HepG2 (cell line): ENCODE results near the gene HOXD8. TPM values are rescaled to one million over a fixed set of nuclear protein-coding genes. Genes with fewer than 3 reads are reported as not detected.

Experiments used
- ATAC-seq: fragments of 200-7000 bp; cut with Tn5 transposase; 3 replicates; pipeline ENCODE4 v1.9.1; 2020; ENCODE audit warnings: mild to moderate bottlenecking, moderate library complexity
- BruUV-seq: library from RNA; stranded (reverse); fragments of 400-500 nt; replicated peaks from 2 replicates; lab custom pipeline; 2021; lab: Mats Ljungman, UMichigan
- CTCF ChIA-PET: fragments of 300-600 bp; formaldehyde crosslinking; extraction: SDS; loops from one replicate; lab custom pipeline; 2021; ENCODE audit warnings: low total read pairs, inconsistent platforms, low intra/inter-chr PET ratio; lab: Yijun Ruan, JAX
- POLR2A ChIA-PET: fragments of 350-600 bp; sonication (Branson Sonifier 250); formaldehyde crosslinking; loops from one replicate; lab custom pipeline; 2020; ENCODE audit warnings: antibody characterized with exemption, inconsistent platforms; lab: Yijun Ruan, JAX
- DNase-seq: peaks from one replicate; pipeline ENCODE4 v3.0.0-alpha.2; 2015; ENCODE audit warnings: low spot score
- FAIRE-seq: peaks from 3 replicates; lab custom pipeline; 2011; peaks lifted over from hg19 to GRCh38; lab: Jason Lieb, UNC
- H2AFZ ChIP-seq: one replicate; pipeline ENCODE4 v1.6.1; 2011; ENCODE audit warnings: low read length, inconsistent platforms
- H3K27ac ChIP-seq: fragments of 300-600 bp; 3 replicates; pipeline ENCODE4 v1.8.0; 2011; ENCODE audit warnings: mixed run types, mild to moderate bottlenecking, mixed read lengths, low read length, inconsistent platforms; ENCODE audit not compliant: insufficient read depth; ENCODE audit errors: extremely low read length
- H3K27me3 ChIP-seq, 2 experiments: fragments of 200-600 bp in 1 of 2; 2 replicates in 1 of 2; 3 replicates in 1 of 2; pipeline versions ENCODE4 v1.6.0 to v1.8.0; 2011; ENCODE audit warnings: low read length in 2 of 2, mild to moderate bottlenecking in 2 of 2, moderate library complexity in 2 of 2, inconsistent platforms in 1 of 2; ENCODE audit not compliant: insufficient read depth in 2 of 2, control insufficient read depth in 1 of 2
- H3K36me3 ChIP-seq, 2 experiments: fragments of 200-600 bp in 1 of 2; replicated peaks in 1 of 2; 2 replicates in 1 of 2; 3 replicates in 1 of 2; pipeline versions ENCODE4 v1.5.1 to v1.8.0; 2011; ENCODE audit warnings: low read length in 2 of 2, inconsistent platforms in 1 of 2; ENCODE audit not compliant: insufficient read depth in 2 of 2, control insufficient read depth in 1 of 2
- H3K4me1 ChIP-seq: 2 replicates; pipeline ENCODE4 v1.5.1; 2012; ENCODE audit warnings: low read length, inconsistent platforms; ENCODE audit not compliant: insufficient read depth
- H3K4me2 ChIP-seq: 2 replicates; pipeline ENCODE4 v1.6.0; 2011; ENCODE audit warnings: low read depth, low read length, inconsistent platforms
- H3K4me3 ChIP-seq, 3 experiments: fragments of 200-600 bp in 1 of 3; sonication (generic), shearing (Covaris generic) in 1 of 3; replicated peaks in 1 of 3; 2 replicates each; pipeline ENCODE4 v1.5.1; 2011 to 2016; ENCODE audit warnings: low read length in 3 of 3, inconsistent platforms in 2 of 3, low read depth in 2 of 3, mild to moderate bottlenecking in 2 of 3, control low read depth in 1 of 3, mixed read lengths in 1 of 3; ENCODE audit not compliant: insufficient read depth in 1 of 3
- H3K79me2 ChIP-seq: one replicate; pipeline ENCODE4 v1.6.1; 2011; ENCODE audit warnings: low read length, inconsistent platforms; ENCODE audit not compliant: insufficient read depth
- H3K9ac ChIP-seq: 2 replicates; pipeline ENCODE4 v1.6.0; 2011; ENCODE audit warnings: mild to moderate bottlenecking, low read depth, low read length, inconsistent platforms; ENCODE audit not compliant: insufficient read depth
- H3K9me3 ChIP-seq: 2 replicates; pipeline ENCODE4 v1.5.1; 2012; ENCODE audit warnings: mild to moderate bottlenecking, low read length
- H4K20me1 ChIP-seq: 2 replicates; pipeline ENCODE4 v1.6.0; 2011; ENCODE audit warnings: inconsistent platforms, mild to moderate bottlenecking, low read length, moderate library complexity; ENCODE audit not compliant: insufficient read depth
- NFRKB ChIP-seq: fragments of 450-650 bp; IDR thresholded peaks from 2 replicates; pipeline ENCODE4 v1.6.1; 2017
- NRL ChIP-seq: sonication (generic); formaldehyde crosslinking; IDR thresholded peaks from 2 replicates; pipeline ENCODE4 v1.5.0; 2020; ENCODE audit warnings: missing genetic modification reagents, mild to moderate bottlenecking, moderate library complexity, borderline replicate concordance
- PAF1 ChIP-seq: IDR thresholded peaks from 2 replicates; pipeline ENCODE4 v1.6.1; 2016; ENCODE audit warnings: missing genetic modification reagents, missing compliant biosample characterization
- SALL1 ChIP-seq: sonication (generic); formaldehyde crosslinking; IDR thresholded peaks from 2 replicates; pipeline ENCODE4 v1.8.0; 2022; ENCODE audit warnings: mild to moderate bottlenecking, missing genetic modification reagents
- ZBTB25 ChIP-seq: IDR thresholded peaks from 2 replicates; pipeline ENCODE4 v1.6.1; 2018; ENCODE audit warnings: missing genetic modification reagents
- ZNF572 ChIP-seq: sonication (generic); formaldehyde crosslinking; IDR thresholded peaks from 2 replicates; pipeline ENCODE4 v1.5.1; 2020; ENCODE audit warnings: mild to moderate bottlenecking, missing genetic modification reagents
- ZNF687 ChIP-seq: sonication (generic); formaldehyde crosslinking; IDR thresholded peaks from 2 replicates; pipeline ENCODE4 v1.5.1; 2020; ENCODE audit warnings: mild to moderate bottlenecking, missing genetic modification reagents, moderate library complexity
- WGBS: methylation state at CpG from one replicate; pipeline ENCODE4 v1.1.6; 2017; ENCODE audit warnings: low lambda C conversion rate; 5-methylcytosine and 5-hydroxymethylcytosine counted together
- in situ Hi-C: cut with HindIII; loops from 2 replicates; pipeline ENCODE4 v1.10.0; 2017; ENCODE audit warnings: low pct_unique_long_range_greater_than_20kb; ENCODE audit not compliant: extremely low pct_ligation_motif_present
- intact Hi-C: fragments of 100-400 bp; cut with micrococcal nuclease; formaldehyde crosslinking; loops from one replicate; pipeline ENCODE4 v1.10.0; 2022; ENCODE audit not compliant: unreplicated experiment
- polyA plus RNA-seq, 8 experiments: library from polyadenylated mRNA; depleted of rRNA in 3 of 8; stranded (reverse) in 7 of 8; unstranded in 1 of 8; fragments of >200 nt; fragmentation: Illumina TruSeq in 4 of 8; extraction: Trizol in 4 of 8; gene quantifications; 2 replicates each; pipeline versions ENCODE4 v1.2.1 to v1.2.3, GENCODE V29; 2011 to 2016; ENCODE audit warnings: low read depth in 4 of 8, missing spikeins in 1 of 8, mixed read lengths in 1 of 8; ENCODE audit not compliant: insufficient read depth in 1 of 8
- total RNA-seq, 5 experiments: library from RNA; depleted of rRNA; stranded (reverse); fragments of >200 nt; fragmentation: Illumina TruSeq; extraction: Trizol; gene quantifications; 2 replicates each; pipeline ENCODE4 v1.2.3, GENCODE V29; 2016; ENCODE audit warnings: low read depth in 1 of 5
- TF ChIP-seq, protein P1 (sequence below): IDR thresholded peaks from 2 replicates; pipeline ENCODE4 v1.6.1; 2016; ENCODE audit warnings: low read depth, control low read depth

HOXD8 gene
- total and polyA plus RNA-seq, 2 of the 13 experiments (the other 11 are each of a cell fraction or from before 2014, with no cell fraction given) = not detected

- Histone ChIP-seq H3K9ac (no peak overlapping the region), H3K79me2 (no peaks in the 10 kb centered on the region), H3K4me3 (peak overlapping the region in 1 of 3 experiments; percentile 37; a peak in 1 of 6 replicates), H3K4me2 (peak overlapping the region; percentile 37), H4K20me1 (no peaks in the 10 kb centered on the region), H3K27ac (no peak overlapping the region), H3K4me1 (peaks cover 21% of the 10 kb centered on the region), H3K36me3 (no peaks in the 10 kb centered on the region), H3K27me3 (peaks cover 19 to 91% of the 10 kb centered on the region in 2 experiments), H3K9me3 (no peaks in the 10 kb centered on the region), H2AFZ (no peak overlapping the region)
- no peak for FAIRE-seq
- ChIA-PET POLR2A (no interaction called here), CTCF (no interaction called here)
- DNase-seq = no peak
- in situ Hi-C loops (no loop called here), intact Hi-C loops (no loop called here)
- 15% methylated on average over 22 of the region's 22 CpGs for WGBS
- peak; percentile 62 for ATAC-seq
- TF ChIP-seq SALL1 (CRISPR knock-in tag) (peak; percentile 10; the same call in 1 of the 2 replicates), ZNF687 (CRISPR knock-in tag) (peak; percentile 56), ZBTB25 (CRISPR knock-in tag) (no peak), NFRKB (no peak), NRL (CRISPR knock-in tag) (0 out of 2 replicates have a peak, but pooled peaks have one; percentile 20), ZNF572 (CRISPR knock-in tag) (0 out of 2 replicates have a peak, but pooled peaks have one; percentile 23), PAF1 (CRISPR knock-in tag) (no peak)
- TF ChIP-seq, protein P1, sequence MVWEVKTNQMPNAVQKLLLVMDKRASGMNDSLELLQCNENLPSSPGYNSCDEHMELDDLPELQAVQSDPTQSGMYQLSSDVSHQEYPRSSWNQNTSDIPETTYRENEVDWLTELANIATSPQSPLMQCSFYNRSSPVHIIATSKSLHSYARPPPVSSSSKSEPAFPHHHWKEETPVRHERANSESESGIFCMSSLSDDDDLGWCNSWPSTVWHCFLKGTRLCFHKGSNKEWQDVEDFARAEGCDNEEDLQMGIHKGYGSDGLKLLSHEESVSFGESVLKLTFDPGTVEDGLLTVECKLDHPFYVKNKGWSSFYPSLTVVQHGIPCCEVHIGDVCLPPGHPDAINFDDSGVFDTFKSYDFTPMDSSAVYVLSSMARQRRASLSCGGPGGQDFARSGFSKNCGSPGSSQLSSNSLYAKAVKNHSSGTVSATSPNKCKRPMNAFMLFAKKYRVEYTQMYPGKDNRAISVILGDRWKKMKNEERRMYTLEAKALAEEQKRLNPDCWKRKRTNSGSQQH (CRISPR knock-in tag) = no peak
- no TSS peak for BruUV-seq
Measured at GRCh38 chr2:176149481-176149938, 20.0 kb downstream of the HOXD8 start.
